ENCODE data around the gene KLHL33.

The KLHL33 gene

DNA sequence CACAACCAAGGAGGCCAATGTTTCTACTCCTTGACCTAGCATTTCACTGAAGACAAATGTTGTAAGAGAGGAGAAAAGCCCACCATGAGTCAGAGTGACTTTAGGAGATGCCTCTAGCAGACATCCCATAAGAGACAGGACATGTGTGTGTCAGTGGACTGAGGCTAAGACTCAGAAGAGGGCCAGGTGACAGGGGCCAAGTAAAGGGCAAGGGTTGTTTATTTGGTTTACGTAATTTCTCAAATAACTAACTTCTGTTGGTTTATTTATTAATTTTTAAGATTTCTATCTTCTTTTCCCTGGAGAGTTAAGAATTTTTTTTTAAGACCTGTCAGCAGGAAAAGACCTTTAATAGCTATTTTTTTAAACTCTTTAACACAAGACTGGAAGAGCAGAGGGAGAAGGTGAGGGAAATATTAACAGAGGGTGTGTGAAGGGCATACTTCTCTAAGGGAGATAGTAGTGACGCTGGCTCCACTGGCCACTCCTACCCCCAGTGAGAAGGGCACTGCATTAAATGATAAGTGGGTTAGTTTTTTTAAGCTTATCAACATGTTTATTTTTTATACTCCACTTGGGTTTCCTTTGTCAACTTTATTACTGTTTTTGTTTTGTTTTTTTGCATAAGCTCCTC, 36.7 kb upstream of the KLHL33 start:
- H3K4me3 Mint-ChIP-seq: peak overlapping the region; percentile 35 to 67 (median 60)
- TF ChIP-seq, protein P1, sequence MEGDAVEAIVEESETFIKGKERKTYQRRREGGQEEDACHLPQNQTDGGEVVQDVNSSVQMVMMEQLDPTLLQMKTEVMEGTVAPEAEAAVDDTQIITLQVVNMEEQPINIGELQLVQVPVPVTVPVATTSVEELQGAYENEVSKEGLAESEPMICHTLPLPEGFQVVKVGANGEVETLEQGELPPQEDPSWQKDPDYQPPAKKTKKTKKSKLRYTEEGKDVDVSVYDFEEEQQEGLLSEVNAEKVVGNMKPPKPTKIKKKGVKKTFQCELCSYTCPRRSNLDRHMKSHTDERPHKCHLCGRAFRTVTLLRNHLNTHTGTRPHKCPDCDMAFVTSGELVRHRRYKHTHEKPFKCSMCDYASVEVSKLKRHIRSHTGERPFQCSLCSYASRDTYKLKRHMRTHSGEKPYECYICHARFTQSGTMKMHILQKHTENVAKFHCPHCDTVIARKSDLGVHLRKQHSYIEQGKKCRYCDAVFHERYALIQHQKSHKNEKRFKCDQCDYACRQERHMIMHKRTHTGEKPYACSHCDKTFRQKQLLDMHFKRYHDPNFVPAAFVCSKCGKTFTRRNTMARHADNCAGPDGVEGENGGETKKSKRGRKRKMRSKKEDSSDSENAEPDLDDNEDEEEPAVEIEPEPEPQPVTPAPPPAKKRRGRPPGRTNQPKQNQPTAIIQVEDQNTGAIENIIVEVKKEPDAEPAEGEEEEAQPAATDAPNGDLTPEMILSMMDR (IDR thresholded peaks at IDR 0.05; ENCODE audit: unreplicated experiment in 3 of 3): no peak
- H3K27ac Mint-ChIP-seq: peak overlapping the region in 2 of 3 experiments; percentile 24 to 89
- H3K27me3 Mint-ChIP-seq (ENCODE audit: low read depth): peaks cover 11% of the 10 kb centered on the region
- H3K9me3 Mint-ChIP-seq: no peaks in the 10 kb centered on the region
- H3K36me3 Mint-ChIP-seq (ENCODE audit: low read depth): peaks cover 25% of the 10 kb centered on the region
- H3K4me1 Mint-ChIP-seq: peaks cover 16% of the 10 kb centered on the region

DNA sequence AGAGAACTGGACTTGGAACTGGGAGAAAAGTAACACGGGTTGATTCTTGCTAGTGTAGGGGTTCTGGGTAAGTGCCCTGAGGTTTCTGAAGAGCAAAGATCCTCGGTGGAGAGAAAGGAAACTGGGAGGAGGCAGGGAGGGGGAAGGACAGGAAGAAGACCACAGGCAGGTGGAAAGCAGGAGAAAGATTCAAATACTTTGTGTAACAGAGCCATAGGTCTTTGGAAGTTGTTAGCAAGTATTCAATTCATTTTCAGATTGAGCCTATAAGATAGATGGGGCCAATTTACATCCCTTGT, 34.6 kb upstream of the KLHL33 start:
- no peaks in the 10 kb centered on the region for H3K9me3 Mint-ChIP-seq
- peaks cover 16% of the 10 kb centered on the region for H3K4me1 Mint-ChIP-seq
- H3K27me3 Mint-ChIP-seq (ENCODE audit: low read depth): peaks cover 11% of the 10 kb centered on the region
- peak overlapping the region; percentile 90 to 93 (median 93) for H3K4me3 Mint-ChIP-seq
- peaks cover 13% of the 10 kb centered on the region for H3K36me3 Mint-ChIP-seq (ENCODE audit: low read depth)
- TF ChIP-seq, protein P1 (IDR thresholded peaks at IDR 0.05; ENCODE audit: unreplicated experiment in 3 of 3): no peak
- H3K27ac Mint-ChIP-seq: peak overlapping the region; percentile 56 to 92 (median 90)

- Mint-ChIP-seq H3K4me3 (peak overlapping the region; percentile 90 to 93 (median 93)), H3K36me3 (ENCODE audit: low read depth) (peaks cover 10% of the 10 kb centered on the region), H3K27me3 (ENCODE audit: low read depth) (peaks cover 11% of the 10 kb centered on the region), H3K27ac (peak overlapping the region; percentile 56 to 92 (median 90)), H3K4me1 (peaks cover 16% of the 10 kb centered on the region), H3K9me3 (no peaks in the 10 kb centered on the region)
- TF ChIP-seq, protein P1 (IDR thresholded peaks at IDR 0.05; ENCODE audit: unreplicated experiment in 3 of 3): no peak
Measured at GRCh38 chr14:20469890-20470602, 34.1 kb upstream of the KLHL33 start.

DNA sequence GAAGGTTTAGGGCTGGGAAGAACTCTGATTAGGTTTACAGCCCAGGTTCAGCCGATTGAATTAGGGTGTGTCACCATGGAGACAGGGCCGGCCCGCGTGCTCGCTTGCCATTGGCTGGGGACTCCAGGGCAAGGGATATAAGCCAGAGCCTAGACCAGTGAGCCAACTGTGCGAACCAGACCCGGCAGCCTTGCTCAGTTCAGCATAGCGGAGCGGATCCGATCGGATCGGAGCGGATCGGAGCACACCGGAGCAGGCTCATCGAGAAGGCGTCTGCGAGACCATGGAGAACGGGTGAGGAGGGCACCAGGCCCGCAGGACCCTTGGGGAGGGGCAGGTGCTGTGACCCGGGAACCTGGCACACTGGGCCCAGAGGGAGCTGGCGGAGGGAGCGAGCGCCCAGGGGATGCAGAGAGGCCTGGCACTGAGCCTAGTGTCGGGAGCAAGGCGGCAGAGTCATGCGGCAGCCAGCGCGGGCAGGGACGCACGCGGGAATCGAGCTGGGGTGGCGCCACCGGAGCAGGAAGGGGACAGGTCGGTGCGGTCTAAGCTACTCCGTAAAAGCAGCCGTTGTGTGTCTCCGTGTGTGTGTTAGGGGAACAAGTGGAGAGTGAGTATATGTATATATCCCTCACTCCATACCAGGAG, 33.4 kb upstream of the KLHL33 start, which contains the start of gene PNP:
TSS of gene PNP (plus strand) at position 165 of the 648 bp plus-strand sequence. CDS start at position 284, 119 bp downstream.
- H3K27ac Mint-ChIP-seq: peak within 1 kb of the TSS; percentile 56 to 92 (median 90)
- H3K4me1 Mint-ChIP-seq: peaks cover 16% of the 10 kb centered on the region
- H3K9me3 Mint-ChIP-seq: no peaks in the 10 kb centered on the region
- TF ChIP-seq, protein P1 (IDR thresholded peaks at IDR 0.05; ENCODE audit: unreplicated experiment in 3 of 3): no peak
- peaks cover 15% of the 10 kb centered on the region for H3K27me3 Mint-ChIP-seq (ENCODE audit: low read depth)
- peak within 1 kb of the TSS; percentile 90 to 93 (median 93) for H3K4me3 Mint-ChIP-seq
- peaks cover 5% of the 10 kb centered on the region for H3K36me3 Mint-ChIP-seq (ENCODE audit: low read depth)

- H3K27ac Mint-ChIP-seq: peak overlapping the region; percentile 56 to 92 (median 90)
- H3K27me3 Mint-ChIP-seq (ENCODE audit: low read depth): peaks cover 15% of the 10 kb centered on the region
- H3K4me1 Mint-ChIP-seq: peaks cover 16% of the 10 kb centered on the region
- H3K36me3 Mint-ChIP-seq (ENCODE audit: low read depth): no peaks in the 10 kb centered on the region
- H3K4me3 Mint-ChIP-seq: peak overlapping the region; percentile 90 to 93 (median 93)
- no peaks in the 10 kb centered on the region for H3K9me3 Mint-ChIP-seq
- TF ChIP-seq, protein P1 (IDR thresholded peaks at IDR 0.05; ENCODE audit: unreplicated experiment in 3 of 3): no peak
Measured at GRCh38 chr14:20468764-20469241, 32.8 kb upstream of the KLHL33 start.

All from nephron (organoid).